AML-193 (cell line): Measurements from ENCODE around the gene MYOM1.
A peak's percentile ranks its signal among the peaks of the same experiment; 100 is the strongest.
"Not testable (repeated sequence)": the region's sequence is repeated elsewhere in the genome, so short reads cannot be mapped to it uniquely, and the experiment has no call there.

Experiments used
- DNase-seq, 2 experiments: peaks; one replicate each; lab custom pipeline; 2025; lab: John Stamatoyannopoulos, UW

MYOM1 gene

DNA sequence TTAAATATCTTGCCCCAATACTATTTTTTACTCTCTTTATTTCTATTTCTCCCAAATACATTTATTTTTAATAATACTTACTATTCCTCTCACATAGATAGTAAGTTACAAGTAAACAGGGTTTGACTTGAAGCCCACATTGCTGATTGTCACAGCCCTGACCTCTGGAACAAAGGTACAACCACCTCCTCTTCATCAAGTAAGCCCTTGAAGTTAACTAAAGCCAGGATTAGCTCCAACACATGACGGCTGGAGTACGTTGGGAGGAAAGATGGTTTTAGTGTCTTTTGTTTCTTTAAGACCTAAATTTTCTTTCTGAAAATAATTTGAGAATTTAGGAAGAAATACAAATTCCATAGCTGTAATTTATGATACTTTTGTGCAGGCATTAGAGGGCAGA, 949 bp downstream of the MYOM1 start:
- DNase-seq = no peak

DNA sequence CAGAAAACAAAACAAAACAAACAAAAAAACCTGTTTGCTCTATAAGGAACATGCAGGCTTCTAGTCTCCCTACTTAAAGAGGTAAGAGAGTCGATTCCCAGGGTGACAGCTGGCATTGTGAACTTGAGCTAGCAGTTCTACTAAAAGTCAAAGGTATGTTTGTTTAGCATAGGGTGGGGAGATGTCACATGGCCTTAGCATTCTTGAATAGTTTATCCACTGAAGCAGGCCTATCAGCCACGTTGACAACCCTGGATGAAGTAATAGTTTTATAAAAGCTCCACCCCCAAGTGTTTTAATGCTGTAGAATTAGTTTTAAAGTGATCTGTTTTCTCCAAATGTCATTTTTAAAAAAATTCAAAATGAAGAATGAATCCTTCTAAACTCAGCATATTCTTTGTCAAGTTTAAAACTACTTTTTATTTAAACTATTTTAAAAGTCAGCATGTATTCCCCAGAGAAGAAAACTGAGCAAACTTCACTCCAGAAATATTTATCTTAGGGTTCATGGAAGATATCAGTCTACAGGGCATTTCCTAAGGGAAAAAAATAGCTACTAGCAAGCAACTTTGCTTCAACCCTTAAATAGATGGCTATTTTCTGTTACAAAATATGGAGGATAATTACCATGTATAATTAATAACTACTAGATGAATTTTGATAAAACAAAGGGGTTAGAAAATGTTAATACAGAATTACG, 1.7 kb downstream of the MYOM1 start:
- DNase-seq = no peak

DNA sequence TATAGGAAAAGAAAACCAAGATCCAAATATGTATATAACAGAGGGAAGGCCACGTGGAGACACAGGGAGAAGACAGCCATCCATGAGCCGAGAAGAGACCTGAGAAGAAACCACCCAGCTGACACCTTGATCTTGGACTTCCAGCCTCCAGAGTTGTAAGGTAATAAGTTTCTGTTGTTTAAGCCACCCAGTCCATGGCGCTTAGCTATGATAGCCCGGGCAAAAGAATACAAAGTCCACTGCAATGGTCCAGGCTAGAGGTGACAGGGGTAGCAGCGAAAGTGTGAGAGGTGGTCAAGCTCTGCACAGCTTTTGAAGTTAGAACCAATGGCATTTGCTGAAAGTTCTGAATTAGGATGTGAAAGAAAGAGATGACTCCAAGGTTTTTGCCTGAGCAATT, 2.8 kb downstream of the MYOM1 start:
- DNase-seq = no peak

DNA sequence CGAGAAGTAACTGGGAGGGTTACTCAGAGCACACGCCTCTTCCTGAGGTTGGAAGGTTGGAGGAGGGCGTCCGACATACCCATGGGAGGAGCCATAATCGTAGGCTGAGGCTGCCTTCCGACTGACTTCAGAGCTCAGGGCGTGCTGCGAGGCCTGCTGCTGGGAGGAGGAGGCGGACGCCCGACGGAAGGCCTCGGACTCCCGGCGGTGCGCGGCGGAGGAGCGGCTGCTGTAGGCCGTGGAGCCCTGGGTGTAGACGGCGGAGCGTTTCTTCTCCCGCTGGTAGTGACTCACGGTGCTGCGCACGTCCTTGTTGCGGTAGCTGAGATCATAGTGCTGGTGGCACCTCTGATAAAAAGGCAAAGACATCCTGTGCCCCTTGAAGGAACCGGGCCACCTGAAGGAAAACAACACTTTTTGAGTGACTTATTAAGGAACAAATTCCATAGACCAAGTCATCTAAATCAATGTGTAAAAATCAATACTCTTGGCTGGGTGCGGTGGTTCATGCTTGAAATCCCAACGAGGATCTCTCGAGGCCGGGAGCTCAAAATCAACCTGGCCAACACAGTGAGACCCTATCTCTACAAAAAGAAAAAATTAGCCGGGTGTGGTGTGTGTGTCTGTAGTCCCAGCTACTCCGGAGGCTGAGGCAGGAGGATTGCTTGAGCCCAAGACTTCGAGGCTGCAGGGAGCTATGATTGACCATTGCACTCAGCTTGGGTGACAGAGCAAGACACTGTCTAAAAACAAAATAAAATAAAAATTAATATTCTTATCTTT, 4.7 kb downstream of the MYOM1 start:
- DNase-seq = no peak

DNA sequence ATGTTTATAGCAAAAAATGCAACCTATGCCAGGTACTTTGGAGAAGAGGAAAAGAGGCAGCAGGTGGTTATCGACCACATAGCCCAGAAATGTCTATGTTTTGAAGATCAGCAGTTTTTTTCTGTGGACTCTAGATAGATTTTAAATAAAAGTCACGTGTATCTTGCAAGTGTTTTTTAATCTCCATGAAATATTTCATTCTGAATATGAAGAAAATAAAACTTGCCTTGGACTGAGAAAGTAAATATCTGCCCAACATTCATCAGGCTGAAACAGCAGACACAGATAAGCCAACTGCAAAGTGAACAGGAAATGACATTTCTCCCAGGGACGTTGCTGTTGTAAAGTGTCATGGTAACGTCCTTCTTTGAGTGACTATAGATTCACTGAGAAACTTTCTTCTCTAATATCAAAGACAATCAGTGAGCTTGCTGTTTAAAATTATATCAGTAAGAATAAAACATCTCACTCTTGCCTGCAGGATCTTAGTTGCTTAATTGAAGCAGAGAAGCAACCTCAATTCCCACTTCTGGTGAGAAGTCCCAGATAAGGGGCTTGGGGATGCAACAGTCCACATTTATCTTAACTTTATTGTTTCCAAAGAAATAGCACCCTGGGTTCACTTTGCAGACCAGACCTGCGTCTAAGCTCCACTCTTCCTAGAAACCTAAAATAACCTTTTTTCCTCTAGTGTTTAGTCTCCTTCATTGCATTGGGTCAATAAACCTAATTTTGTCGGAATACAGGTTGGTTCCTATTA, 6.3 kb downstream of the MYOM1 start:
- DNase-seq = peak; percentile 30 to 36

DNA sequence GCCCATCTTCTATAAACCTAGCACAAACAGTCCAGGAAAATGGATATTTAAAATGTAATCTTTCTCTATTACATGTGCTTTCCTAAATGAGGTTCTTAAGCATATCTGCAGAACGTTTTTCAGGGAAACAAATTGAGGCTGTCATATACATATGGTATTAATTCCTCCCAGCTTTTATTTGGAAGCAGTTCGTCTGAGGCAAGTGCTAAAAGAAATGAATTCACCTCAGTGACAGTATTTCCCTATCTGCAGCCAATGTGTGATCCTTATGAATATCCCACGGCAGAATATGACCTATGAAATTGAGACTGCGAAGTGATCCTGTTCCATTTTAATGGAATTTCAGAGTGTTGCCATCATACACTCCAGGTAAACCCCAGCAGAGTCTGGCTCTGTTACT, 7.1 kb downstream of the MYOM1 start:
- no peak for DNase-seq

DNA sequence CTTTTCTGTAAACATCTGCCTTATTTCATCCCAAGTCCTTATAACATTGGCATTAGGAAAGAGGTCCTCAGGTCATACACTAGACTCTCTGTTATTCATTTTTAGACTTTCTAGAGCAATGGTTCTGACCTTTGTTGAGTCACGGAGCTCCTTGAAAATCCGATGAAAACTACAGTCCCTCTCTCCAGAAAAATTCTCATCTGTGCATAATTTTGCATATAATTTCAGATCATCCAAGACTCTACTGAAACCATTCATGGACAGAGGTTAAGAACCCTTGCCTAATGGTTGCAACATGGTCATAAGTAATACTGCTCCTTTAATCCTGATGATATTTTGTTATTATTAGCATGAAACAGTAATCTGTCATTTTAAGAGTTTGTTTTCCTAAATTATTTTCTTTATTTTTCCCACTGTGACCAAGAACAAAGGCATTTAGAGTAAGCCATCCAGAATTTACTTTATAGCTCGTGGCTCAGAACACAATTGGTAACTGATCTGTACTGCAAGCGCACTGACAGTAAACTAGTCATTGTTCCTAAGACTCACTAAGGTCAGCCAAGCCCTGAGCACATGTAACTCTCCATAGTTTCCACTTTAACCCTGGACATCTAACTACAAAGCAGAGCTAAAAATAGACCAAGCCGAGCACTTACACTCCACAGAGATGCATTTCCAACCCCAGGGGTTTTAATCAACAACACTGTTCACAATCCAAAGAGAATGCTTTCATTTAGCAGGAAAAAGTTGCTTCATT, 8.4 kb downstream of the MYOM1 start:
- no peak for DNase-seq

DNA sequence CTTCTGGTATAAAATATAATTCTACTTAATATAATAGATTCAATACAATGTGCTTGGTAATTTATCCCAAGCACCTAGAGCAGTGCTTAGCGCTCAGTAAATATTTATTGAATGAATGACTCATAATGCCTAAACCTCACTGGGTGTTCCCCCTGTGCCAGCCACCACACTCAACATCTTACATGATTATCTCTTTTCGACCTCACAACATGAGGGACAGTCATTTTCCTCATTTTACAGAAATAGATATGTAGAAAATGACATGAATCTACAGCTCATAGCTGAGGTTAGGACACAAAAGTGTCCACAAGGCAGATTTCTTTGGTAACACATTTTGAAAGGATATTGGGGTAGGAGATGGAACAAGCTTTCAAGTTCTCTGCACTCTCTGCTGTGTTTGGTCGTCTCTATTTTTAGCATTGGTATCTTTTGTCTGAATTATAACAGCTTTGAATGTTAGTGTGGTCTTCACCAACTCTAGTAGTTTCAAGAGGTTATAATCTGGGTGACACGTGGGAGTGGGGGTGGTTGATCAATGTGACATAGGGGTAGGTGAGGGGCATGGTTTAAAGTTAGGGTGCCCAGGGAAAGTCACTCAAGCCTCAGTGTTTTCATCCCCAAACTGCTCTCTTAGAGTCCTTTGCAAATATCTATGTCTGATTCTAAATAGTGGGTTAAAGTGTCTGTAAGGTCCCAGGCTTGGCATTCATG, 9.8 kb downstream of the MYOM1 start:
- no peak for DNase-seq

DNA sequence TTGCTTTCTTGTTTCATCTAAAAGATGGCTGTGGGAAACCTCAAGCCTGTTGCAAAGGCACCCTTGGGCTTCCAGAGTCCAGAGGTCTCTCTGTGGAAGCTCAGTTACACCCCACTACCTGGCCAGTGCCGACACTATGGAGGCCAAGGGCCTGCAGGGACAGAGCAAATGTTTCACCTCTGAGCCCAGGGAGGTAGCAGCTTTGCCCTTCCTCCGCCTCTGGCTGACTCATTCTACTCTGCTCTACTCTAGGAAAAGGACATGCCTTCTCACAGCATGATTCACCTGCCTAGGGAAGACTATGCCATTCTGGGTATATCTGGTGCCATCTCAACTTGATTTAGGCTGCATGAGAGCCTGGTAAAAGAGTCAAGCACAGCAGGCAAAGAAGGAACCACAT, 12.2 kb downstream of the MYOM1 start:
- no peak for DNase-seq

DNA sequence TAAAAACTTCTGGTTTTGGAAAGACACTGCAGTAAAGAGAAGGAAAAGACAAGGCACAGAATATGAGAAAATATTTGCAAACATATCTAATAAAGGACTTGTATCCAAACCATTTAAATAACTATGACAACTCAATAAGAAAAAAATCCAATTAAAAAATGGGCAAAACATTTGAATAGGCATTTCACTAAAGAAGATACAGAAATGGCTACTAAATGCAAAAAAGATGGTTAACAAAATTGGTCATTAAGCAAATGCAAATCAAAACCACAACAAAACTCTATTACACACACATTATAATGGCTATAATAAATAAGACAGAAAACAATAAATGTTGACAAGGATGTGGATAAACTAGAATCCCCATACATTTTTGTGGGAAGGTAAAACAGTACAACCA, 14.5 kb downstream of the MYOM1 start:
- no peak for DNase-seq

DNA sequence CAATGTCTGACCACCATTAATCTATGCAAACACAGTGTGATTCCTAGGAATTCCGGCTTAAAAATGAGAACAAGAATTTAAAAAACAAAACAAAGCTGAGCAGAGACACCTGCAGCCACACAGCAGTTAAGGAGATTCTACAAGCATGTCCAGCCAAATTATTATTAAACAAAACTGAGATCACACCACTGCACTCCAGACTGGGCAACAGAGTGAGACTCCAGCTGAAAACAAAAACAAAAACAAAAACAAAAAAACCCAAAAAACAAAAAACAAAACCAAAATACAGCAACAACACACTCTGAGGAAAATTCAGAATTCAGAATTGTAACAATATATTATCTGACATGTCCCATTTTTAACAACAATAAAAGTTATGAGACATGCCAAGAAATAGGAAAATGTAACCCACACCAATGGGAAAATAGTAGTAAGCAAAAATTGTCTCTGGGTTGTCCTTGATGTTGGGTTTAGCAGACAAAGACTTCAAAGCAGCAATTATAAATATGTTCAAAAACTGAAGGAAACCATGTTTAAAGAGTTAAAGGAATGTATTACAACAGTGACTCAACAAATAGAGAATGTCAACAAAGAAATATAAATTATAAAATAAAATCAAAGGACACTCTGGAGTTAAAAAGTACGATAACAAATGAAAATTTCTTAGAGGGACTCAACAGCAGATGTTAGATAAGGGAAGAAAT, 19.7 kb downstream of the MYOM1 start:
- DNase-seq = no peak

DNA sequence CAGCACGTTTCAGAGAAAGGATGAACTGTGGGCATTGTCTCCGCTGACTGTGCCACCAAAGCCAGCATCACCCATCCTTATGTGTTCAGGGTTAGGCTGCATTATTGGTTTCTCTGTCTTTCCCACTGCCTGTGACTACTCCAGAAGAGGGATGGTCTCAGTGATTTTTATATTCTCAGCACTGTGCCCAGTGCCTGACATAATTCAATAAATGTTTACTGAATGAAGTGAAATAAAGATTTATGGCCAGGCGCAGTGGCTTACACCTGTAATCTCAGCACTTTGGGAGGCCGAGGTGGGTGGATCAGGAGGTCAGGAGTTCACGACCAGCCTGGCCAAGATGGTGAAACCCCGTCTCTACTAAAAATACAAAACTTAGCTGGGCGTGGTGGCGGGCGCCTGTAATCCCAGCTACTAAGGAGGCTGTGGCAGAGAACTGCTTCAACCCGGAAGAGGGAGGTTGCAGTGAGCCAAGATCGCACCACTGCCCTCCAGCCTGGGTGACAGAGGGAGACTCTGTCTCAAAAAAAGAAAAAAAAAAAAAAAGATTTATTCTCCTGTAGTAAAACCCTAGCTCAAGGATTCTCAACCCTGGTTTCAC, 21.4 kb downstream of the MYOM1 start:
- DNase-seq = not testable (repeated sequence)

DNA sequence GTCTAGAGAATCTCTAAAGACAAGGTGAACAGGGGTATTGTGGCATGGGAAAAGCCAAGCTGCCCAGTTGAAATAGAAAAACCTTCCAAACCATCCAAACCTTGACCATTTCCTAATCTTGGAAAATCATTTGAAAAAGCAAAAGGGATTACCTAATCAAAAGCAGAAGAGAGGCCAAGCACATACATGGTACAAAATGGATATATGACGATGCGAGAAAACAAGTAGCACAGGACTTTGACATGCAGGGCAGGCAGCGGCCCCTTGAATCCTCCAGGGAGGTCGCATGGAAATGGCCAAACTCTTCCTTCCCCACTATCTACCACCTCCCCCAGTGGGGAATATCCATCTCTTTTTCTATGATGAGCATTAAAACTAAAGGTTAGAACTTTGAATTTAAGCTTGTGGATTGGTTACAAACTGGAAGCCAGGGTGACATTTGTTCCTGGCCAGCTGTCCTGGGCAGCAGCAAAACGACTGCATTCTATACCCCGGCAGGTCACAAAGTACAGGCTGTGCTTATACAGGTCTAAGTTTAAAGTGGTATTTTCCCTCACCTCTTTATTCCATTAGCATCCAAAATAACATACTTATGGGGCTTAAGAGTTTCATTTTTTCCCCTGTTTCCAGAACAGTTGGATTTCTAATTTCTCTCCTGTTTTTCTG, 24.7 kb downstream of the MYOM1 start:
- no peak for DNase-seq

DNA sequence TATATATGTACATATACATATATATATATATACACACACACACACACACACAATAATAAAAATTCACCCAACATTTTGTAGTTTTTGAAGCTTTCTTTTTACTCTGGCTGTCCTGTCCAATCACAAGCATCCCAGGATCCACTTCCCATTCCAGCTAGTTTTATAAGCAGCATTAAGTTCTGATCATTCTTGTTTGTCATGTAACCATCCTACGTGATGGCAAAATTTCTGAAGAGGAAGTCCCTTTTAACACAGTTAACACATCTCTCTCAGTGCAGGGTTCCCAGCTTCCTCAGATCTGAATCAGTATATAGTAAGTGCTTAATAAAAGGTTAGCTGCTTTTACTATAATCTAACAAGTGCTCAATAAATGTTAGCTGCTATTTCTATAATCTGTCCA, 26.4 kb downstream of the MYOM1 start:
- DNase-seq = no peak

DNA sequence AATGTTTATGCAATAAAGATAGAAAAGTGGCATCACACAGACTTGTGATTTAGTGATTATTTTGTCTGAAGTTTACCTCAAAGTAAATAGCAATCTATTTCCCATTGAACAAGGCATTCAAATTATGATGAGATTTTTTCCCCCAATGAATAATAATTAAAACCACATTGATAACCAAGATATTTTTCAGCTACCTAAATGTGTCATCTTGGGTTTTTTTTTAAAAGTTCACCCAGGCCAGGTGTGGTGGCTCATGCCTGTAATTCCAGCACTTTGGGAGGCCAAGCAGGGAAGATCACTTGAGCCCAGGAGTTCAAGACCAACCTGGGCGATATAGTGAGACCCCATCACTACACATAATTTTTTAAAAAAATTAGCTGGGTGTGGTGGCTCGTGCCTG, 27.0 kb downstream of the MYOM1 start:
- DNase-seq = no peak

DNA sequence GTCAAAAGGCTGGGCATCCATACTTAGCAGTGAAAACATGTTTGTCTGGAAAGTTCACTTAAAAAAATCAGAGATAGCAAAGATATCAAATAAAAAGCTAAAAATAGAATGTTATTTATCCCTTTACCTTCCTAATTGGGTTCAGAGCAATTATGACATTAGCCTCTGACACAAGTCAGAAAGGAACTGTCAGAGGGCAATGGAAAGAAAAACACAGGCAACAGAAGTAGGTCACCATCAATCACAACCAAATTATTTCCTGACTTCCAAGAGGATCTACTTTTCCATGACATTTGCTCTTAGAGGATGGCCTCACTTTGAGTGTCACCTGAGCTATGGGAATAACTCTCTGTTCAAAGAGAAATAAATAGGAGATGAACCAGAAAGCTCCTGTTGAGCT, 27.5 kb downstream of the MYOM1 start:
- DNase-seq = no peak

DNA sequence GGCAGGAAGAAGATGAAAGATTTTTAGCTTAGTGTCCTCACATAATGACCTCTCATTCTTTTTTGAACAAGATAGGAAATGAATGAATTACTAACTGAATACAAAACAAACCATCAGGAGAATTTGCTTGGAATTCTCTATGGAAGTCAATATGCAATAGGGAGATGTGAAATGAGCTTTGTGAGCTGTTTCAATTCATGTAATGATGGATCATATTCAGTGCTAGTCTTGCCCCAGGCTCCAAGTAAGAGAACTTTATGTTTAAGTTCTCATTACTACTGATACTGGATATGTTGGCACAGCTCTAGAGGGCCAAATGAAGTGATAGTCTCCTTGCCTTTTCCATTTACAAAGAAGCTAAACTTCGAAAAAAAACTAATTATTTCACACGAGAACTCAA, 29.2 kb downstream of the MYOM1 start:
- no peak for DNase-seq

DNA sequence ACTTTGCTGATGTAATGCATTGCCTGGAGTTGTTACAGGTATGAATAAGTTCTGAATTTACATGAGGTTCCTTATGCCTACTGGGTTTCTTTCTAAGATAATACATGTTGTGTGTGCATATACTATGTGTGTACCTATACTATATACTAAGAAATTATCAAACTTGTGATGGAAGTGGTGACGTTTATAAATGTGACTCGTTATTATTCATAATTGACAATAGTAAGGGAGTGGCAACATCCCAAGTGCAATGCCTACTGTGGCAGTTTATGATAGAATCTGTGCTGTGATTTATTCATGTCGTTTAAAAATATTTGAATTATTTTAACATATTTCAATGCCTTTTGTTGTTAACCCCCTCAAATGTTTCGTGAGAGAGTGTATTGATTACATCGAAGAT, 29.9 kb downstream of the MYOM1 start:
- no peak for DNase-seq

DNA sequence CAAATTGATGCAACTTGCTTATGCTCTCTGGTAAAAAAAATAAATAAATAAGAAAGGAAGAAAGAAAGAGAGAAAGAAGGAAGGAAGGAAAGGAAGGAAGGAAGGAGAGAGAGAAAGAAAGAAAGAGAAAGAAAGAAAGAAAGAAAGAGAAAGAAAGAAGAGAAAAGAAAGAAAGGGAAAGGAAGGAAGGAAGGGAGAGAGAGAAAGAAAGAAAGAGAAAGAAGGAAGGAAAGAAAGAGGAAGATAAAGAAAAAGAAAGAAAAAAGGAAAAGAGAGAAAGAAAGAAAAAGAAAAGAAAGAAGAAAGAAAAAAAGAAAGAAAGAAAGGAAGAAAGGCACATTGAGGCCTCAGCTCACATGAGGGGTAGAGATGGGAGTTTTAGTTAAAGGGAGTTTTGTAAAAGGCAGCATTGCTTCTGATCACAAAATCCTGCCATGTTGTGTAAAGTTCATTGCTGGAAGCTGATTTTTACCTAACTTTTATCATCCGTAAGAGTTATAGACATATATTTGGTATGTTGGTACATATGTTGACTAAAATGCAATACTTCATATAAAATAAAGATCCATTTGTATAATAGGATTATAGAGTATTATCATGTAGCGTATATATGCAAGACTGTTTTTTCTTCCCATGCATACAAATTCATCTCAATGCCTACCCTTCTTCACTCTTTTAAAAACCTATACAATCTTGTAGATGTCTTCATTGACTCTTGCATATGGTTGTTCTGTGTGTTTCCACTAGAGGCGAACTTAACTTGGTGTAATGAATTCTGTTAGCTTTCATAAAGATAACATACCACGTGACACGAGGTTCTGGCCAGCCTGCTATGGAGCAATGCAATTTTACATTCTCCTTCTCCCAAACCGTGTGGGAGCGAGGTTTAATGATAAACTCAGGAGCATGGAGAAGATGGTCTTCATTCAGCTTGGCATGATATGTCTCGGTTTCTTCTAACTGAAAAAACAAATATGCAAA, 32.8 kb downstream of the MYOM1 start:
- DNase-seq = no peak
